ENCODE measurements around the gene ARHGAP18. TPM values are rescaled to one million over a fixed set of nuclear protein-coding genes. Genes with fewer than 3 reads are reported as not detected.

ARHGAP18 gene
- total RNA-seq, 4 donors from 2014 or later: 2.8 to 9.0 (median 7.1) TPM

DNA sequence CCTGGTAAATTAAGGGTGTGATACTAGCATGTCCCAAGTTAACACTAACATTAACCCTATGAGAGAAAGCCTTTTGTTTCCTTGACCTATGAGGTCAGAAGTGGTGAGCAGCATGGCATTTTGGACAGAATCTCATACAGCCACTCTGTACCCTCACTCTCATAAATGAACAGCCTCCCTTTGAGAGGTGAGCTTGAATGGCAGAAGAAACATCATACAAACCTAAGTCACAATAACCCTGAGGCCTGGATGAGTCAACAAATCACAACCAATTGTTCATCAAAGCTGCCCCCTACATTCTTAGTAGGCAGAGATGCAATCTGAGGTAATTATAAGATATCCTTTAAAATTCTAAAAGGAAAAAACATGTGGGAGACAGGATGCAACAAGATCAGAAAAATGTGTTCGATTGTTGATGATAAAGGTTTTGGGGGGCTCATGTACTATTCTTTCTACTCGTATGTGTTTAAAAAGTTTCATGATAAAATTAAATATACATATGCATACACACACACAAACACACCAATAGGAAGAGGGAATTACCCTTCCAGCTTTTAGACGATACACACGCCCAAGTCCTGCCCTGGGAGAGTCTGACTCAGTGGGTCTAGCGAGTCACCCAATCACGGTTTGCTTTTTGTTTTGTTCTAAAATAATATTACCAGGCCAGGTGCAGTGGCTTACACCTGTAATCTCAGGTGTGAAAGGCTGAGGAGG, 117.3 kb downstream of the ARHGAP18 start:
- TF ChIP-seq, protein P1, sequence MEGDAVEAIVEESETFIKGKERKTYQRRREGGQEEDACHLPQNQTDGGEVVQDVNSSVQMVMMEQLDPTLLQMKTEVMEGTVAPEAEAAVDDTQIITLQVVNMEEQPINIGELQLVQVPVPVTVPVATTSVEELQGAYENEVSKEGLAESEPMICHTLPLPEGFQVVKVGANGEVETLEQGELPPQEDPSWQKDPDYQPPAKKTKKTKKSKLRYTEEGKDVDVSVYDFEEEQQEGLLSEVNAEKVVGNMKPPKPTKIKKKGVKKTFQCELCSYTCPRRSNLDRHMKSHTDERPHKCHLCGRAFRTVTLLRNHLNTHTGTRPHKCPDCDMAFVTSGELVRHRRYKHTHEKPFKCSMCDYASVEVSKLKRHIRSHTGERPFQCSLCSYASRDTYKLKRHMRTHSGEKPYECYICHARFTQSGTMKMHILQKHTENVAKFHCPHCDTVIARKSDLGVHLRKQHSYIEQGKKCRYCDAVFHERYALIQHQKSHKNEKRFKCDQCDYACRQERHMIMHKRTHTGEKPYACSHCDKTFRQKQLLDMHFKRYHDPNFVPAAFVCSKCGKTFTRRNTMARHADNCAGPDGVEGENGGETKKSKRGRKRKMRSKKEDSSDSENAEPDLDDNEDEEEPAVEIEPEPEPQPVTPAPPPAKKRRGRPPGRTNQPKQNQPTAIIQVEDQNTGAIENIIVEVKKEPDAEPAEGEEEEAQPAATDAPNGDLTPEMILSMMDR (IDR thresholded peaks at IDR 0.05): no peak
- no peak for TF ChIP-seq POLR2A (IDR thresholded peaks at IDR 0.05)
- no peaks in the 10 kb centered on the region for H3K9me3 ChIP-seq
- no peak overlapping the region for H3K4me3 ChIP-seq
- H3K27ac ChIP-seq: no peak overlapping the region
- intact Hi-C loops (cut with DNase I): loop anchor here (10.0 kb wide), 1 partner anchor 422 kb away; the partner anchor contains the start of gene L3MBTL3
- no peaks in the 10 kb centered on the region for H3K36me3 ChIP-seq
- H3K4me1 ChIP-seq: peaks cover 0 to 18% (median 0%) of the 10 kb centered on the region in 3 donors
- no peak for DNase-seq
- 61 to 69% methylated on average over 6 of the region's 6 CpGs for WGBS, 2 donors
- H3K27me3 ChIP-seq: no peaks in the 10 kb centered on the region

DNA sequence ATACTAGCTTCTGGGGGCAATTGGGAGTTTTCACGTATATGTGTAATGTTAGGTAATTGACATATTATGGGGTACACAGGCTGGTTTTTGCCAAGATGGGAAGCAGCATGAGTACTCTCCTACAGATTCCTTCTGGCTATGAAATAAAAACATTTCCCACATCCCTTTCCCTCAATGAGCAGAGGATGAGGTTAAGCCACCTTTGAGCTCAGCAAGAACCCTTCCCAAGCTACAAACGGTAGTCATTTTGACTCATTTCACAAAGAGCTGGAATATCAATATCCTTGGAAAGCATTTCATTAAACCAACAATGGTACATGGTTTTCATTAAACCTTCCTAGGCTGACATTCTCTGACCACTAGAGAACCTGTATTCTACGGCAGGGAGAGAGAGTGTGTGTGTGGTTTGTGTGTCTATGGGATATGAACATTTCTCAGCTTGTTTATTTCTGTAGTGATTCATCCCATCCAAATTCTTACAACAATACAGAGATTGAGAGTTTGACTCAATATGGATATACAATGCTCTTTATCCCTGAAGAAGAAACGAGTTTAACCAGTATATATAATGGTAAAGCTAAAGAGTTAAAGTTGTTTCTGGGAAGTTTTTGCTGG, 119.5 kb downstream of the ARHGAP18 start:
- WGBS, 2 donors: 54 to 66% methylated on average over 4 of the region's 4 CpGs
- Histone ChIP-seq H3K27ac (no peak overlapping the region), H3K9me3 (no peaks in the 10 kb centered on the region), H3K4me3 (no peak overlapping the region), H3K36me3 (no peaks in the 10 kb centered on the region), H3K4me1 (peaks cover 0 to 18% (median 0%) of the 10 kb centered on the region in 3 donors), H3K27me3 (no peaks in the 10 kb centered on the region)
- no peak for TF ChIP-seq POLR2A (IDR thresholded peaks at IDR 0.05)
- intact Hi-C loops (cut with DNase I): loop anchor here (10.0 kb wide), 1 partner anchor 424 kb away; the partner anchor contains the start of gene L3MBTL3
- no peak for DNase-seq

DNA sequence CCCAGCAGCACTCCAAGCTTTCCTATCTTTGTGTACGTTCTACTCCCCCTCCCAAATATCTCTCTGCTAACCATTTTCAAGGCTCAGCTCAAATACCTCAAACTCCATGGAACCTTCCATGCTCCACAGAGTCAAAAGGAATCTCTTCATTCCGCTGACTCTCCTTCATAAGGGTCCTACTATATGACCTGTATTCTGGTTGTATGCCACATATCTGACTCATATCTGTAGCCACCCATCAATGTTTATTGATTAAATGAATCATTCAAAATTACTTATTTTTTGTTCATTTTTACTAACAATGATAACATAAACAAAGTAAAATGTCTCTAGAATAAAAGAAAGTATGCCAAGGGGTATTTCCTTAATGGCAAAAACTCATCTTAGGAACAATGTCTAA, 123.2 kb downstream of the ARHGAP18 start:
- DNase-seq: no peak
- TF ChIP-seq POLR2A (IDR thresholded peaks at IDR 0.05): no peak
- TF ChIP-seq, protein P1 (IDR thresholded peaks at IDR 0.05): no peak
- intact Hi-C loops (cut with DNase I): no loop called here
- 89 to 94% methylated on average over 2 of the region's 2 CpGs for WGBS, 2 donors
- no peak overlapping the region for H3K27ac ChIP-seq
- H3K36me3 ChIP-seq: no peaks in the 10 kb centered on the region
- H3K9me3 ChIP-seq: no peaks in the 10 kb centered on the region
- peaks cover 0 to 18% (median 0%) of the 10 kb centered on the region in 3 donors for H3K4me1 ChIP-seq
- no peak overlapping the region for H3K4me3 ChIP-seq
- H3K27me3 ChIP-seq: no peaks in the 10 kb centered on the region

DNA sequence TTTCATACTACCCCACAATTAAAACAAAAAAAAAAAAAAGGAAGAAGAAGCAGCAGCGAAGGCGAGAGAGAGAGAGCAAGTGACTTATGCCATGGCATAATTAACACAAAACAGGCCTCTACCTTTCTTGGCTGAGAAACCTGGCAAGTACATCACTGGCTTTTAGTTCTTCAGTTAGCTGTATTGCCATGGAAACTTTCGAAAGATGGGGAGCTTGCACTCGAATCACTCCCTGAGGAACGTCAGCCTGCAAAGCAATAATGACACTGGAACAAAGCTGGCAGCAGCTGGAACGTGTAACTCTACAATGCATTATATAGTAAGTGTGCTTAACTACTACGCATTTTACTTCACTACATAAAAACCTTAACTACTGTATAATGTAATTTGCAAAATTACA, 126.1 kb downstream of the ARHGAP18 start:
- no peaks in the 10 kb centered on the region for H3K4me1 ChIP-seq
- no peaks in the 10 kb centered on the region for H3K27me3 ChIP-seq
- intact Hi-C loops (cut with DNase I): no loop called here
- H3K27ac ChIP-seq: no peak overlapping the region
- TF ChIP-seq POLR2A (IDR thresholded peaks at IDR 0.05): no peak
- TF ChIP-seq, protein P1 (IDR thresholded peaks at IDR 0.05): no peak
- H3K4me3 ChIP-seq: no peak overlapping the region
- no peaks in the 10 kb centered on the region for H3K9me3 ChIP-seq
- WGBS, 2 donors: 77 to 90% methylated on average over 7 of the region's 7 CpGs
- no peaks in the 10 kb centered on the region for H3K36me3 ChIP-seq
- DNase-seq: no peak

DNA sequence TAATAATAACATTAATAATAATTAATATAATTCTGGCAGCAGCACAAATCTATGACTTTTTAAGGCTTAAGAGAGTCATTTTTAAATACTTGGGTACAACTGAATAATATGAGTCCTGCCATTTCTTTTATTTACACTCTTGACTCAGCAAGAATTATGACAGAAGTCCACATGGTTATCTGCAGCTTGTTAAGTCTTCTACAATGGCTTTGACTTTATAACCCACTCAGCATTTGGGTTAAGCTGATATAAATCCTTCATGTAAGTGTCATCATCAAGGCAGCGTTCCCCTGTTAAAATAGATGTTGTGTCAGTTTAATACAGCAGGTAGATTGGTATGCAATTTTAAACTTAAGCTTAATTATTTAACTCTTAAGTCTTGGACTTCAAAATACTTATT, 131.7 kb downstream of the ARHGAP18 start:
- Histone ChIP-seq H3K4me1 (no peaks in the 10 kb centered on the region), H3K27ac (no peak overlapping the region), H3K9me3 (no peaks in the 10 kb centered on the region), H3K36me3 (no peaks in the 10 kb centered on the region), H3K4me3 (no peak overlapping the region), H3K27me3 (no peaks in the 10 kb centered on the region)
- 90% methylated on average over 1 of the region's 1 CpG for WGBS, 2 donors
- no peak for TF ChIP-seq POLR2A (IDR thresholded peaks at IDR 0.05)
- TF ChIP-seq, protein P1 (IDR thresholded peaks at IDR 0.05): no peak
- intact Hi-C loops (cut with DNase I): no loop called here
- DNase-seq: no peak
